Stomach (tissue), 9 donors: ENCODE results near the gene PPBP. TPM values are rescaled to one million over a fixed set of nuclear protein-coding genes. Genes with fewer than 3 reads are reported as not detected.
"Not testable (repeated sequence)": the region's sequence is repeated elsewhere in the genome, so short reads cannot be mapped to it uniquely, and the experiment has no call there.

Experiments
- DNase-seq, 2 donors: peaks; one replicate each; pipeline versions ENCODE4 v3.0.0 to v3.0.0-alpha.2; 2013 to 2019
- H3K27ac ChIP-seq, 5 donors: fragments of 200-600 bp in 4 of 5; sonication (generic) in 4 of 5; one replicate each; pipeline ENCODE4 v1.5.1; 2013 to 2019; ENCODE audit warnings: mild to moderate bottlenecking in 1 of 5, moderate library complexity in 1 of 5
- H3K27me3 ChIP-seq, 3 donors: fragments of 200-600 bp; sonication (generic); one replicate each; pipeline ENCODE4 v1.5.1; 2017 to 2019; ENCODE audit warnings: mixed run types in 1 of 3
- H3K36me3 ChIP-seq, 4 donors: fragments of 200-600 bp; sonication (generic); 1 replicate in 3 of 4; 2 replicates in 1 of 4; pipeline ENCODE4 v1.5.1; 2016 to 2019
- H3K4me1 ChIP-seq, 4 donors: fragments of 200-600 bp; sonication (generic); one replicate each; pipeline ENCODE4 v1.5.1; 2016 to 2019
- H3K4me3 ChIP-seq, 4 donors: fragments of 200-600 bp; sonication (generic) in 3 of 4; one replicate each; pipeline ENCODE4 v1.5.1; 2016 to 2019; ENCODE audit warnings: mild to moderate bottlenecking in 1 of 4
- H3K9me3 ChIP-seq, 4 donors: fragments of 200-600 bp; sonication (generic); one replicate each; pipeline ENCODE4 v1.5.1; 2016 to 2019
- CTCF ChIP-seq, 7 experiments: fragments of 450-650 bp in 4 of 7; fragments of 200-600 bp in 3 of 7; sonication (generic) in 3 of 7; IDR thresholded peaks; one replicate each; pipeline ENCODE4 v1.5.1; 2016 to 2019; ENCODE audit warnings: antibody characterized with exemption in 7 of 7, control low read depth in 2 of 7, mild to moderate bottlenecking in 1 of 7
- EP300 ChIP-seq: sonication (generic); formaldehyde crosslinking; IDR thresholded peaks from one replicate; pipeline ENCODE4 v1.6.1; 2017; ENCODE audit warnings: antibody characterized with exemption
- POLR2A ChIP-seq, 4 donors: fragments of 450-650 bp; IDR thresholded peaks; one replicate each; pipeline ENCODE4 v1.6.1; 2016; ENCODE audit warnings: antibody characterized with exemption in 4 of 4, control low read depth in 2 of 4, mild to moderate bottlenecking in 1 of 4, moderate library complexity in 1 of 4
- POLR2AphosphoS5 ChIP-seq, 3 donors: sonication (generic); formaldehyde crosslinking; IDR thresholded peaks; one replicate each; pipeline ENCODE4 v1.6.1; 2016; ENCODE audit warnings: antibody characterized with exemption in 3 of 3
- WGBS, 5 donors: extraction: QIAGEN DNeasy Blood & Tissue Kit in 3 of 5; methylation state at CpG; one replicate each; pipeline versions ENCODE4 v1.1.5 to v1.1.7; 2013 to 2018; 5-methylcytosine and 5-hydroxymethylcytosine counted together
- intact Hi-C: fragments of 100-400 bp; cut with DNase I; formaldehyde crosslinking; loops from one replicate; pipeline ENCODE4 v1.15.1; 2023; ENCODE audit warnings: low total_unique reads
- polyA plus RNA-seq, 3 donors: library from polyadenylated mRNA; stranded (reverse); fragments of 200-250 nt; gene quantifications; one replicate each; pipeline ENCODE4 v1.2.3, GENCODE V29; 2013
- total RNA-seq, 5 donors: library from RNA; depleted of rRNA; stranded (reverse); fragments of >200 nt; gene quantifications; one replicate each; pipeline versions ENCODE4 v1.1.0 to v1.2.3, GENCODE V29; 2014 to 2016
- donor health status: healthy with polysubstance abuse.
- donor health status: Bipolar disorder and iron deficiency.
- donor health status: healthy.

Gene PPBP
- total and polyA plus RNA-seq, 8 donors: 2.4 to 6.6 TPM; not detected in 6

- intact Hi-C loops: no loop called here
- no peak overlapping the region for H3K27ac ChIP-seq
Observed at GRCh38 chr4:73964862-73965611, 23.0 kb downstream of the PPBP start.

DNA sequence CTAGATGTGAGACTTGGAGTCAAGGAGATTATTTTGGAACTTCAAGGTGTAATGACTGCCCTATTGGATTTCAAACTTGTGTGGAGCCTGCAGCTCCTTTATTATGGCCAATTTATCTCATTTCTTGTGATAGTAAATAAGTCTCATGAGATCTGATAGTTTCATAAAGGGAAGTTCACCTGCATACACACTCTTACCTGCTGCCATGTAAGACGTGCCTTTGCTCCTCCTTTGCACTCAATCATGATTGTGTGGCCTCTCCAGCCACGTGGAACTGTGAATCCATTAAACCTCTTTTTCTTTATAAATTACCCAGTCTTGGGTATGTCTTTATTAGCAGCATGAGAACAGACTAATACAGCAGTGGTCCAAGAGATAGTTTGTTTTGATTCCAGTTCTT is 25.3 kb downstream of the PPBP start:
- H3K9me3 ChIP-seq: peaks cover 0 to 9% (median 2%) of the 10 kb centered on the region in 4 donors
- no peak for TF ChIP-seq POLR2A (IDR thresholded peaks at IDR 0.05)
- TF ChIP-seq POLR2AphosphoS5 (IDR thresholded peaks at IDR 0.05): no peak
- no peak for TF ChIP-seq EP300
- no peak for TF ChIP-seq CTCF (IDR thresholded peaks at IDR 0.05)
- no peak overlapping the region for H3K27ac ChIP-seq
- H3K4me1 ChIP-seq: no peaks in the 10 kb centered on the region
- no peaks in the 10 kb centered on the region for H3K36me3 ChIP-seq
- intact Hi-C loops: no loop called here
- 66 to 80% (median 74%) methylated on average over 2 of the region's 2 CpGs for WGBS, 5 donors
- no peak for DNase-seq
- H3K4me3 ChIP-seq: no peak overlapping the region
- H3K27me3 ChIP-seq: no peaks in the 10 kb centered on the region

More at GRCh38 chr4:73964862-73965611, 23.0 kb downstream of the PPBP start:
- Histone ChIP-seq H3K36me3 (no peaks in the 10 kb centered on the region), H3K9me3 (peaks cover 0 to 13% (median 0%) of the 10 kb centered on the region in 4 donors), H3K27me3 (no peaks in the 10 kb centered on the region), H3K4me1 (no peaks in the 10 kb centered on the region), H3K4me3 (no peak overlapping the region)
- peak; percentile 46 to 64 for DNase-seq
- 34 to 47% (median 43%) methylated on average over 7 of the region's 7 CpGs for WGBS, 5 donors
- peak in 1 of 3 donors; percentile 11 for TF ChIP-seq POLR2AphosphoS5 (IDR thresholded peaks at IDR 0.05)
- no peak for TF ChIP-seq POLR2A (IDR thresholded peaks at IDR 0.05)
- peak in 5 of 7 experiments; percentile 17 to 63 (median 41) for TF ChIP-seq CTCF (IDR thresholded peaks at IDR 0.05)
- no peak for TF ChIP-seq EP300

GRCh38 chr4:73959041-73959440 is 28.9 kb downstream of the PPBP start:
- H3K4me1 ChIP-seq, H3K27ac ChIP-seq, intact Hi-C loops, H3K27me3 ChIP-seq, H3K4me3 ChIP-seq, DNase-seq, H3K36me3 ChIP-seq: not testable (repeated sequence)
- 90 to 98% (median 91%) methylated on average over 1 of the region's 1 CpG for WGBS, 5 donors
- peaks cover 0 to 22% (median 2%) of the 10 kb centered on the region in 4 donors for H3K9me3 ChIP-seq

DNA sequence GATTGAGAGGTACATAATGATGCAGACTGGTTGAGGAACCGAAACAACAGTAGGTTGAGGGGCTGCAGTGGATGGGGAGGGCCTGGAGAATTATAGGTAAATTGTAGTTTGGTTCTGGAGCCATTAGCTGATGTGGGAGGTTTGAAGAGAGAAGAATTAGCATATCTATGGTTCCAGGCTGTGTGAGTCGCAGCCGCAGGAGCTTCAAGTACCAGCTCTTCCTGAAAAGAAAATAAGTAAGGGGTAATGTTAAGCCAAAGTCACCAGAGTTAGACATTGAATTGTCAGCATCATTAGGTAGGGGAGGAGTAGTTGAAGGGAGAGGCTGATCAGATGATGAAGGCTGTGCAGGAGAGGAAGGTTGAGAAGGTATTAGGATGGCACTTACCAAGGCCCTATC is 35.6 kb downstream of the PPBP start:
- Histone ChIP-seq H3K4me1 (peaks cover 0 to 9% (median 7%) of the 10 kb centered on the region in 4 donors), H3K4me3 (no peak overlapping the region), H3K9me3 (peaks cover 0 to 13% (median 0%) of the 10 kb centered on the region in 4 donors), H3K36me3 (no peaks in the 10 kb centered on the region), H3K27ac (no peak overlapping the region), H3K27me3 (no peaks in the 10 kb centered on the region)
- intact Hi-C loops: no loop called here
- DNase-seq: no peak
- TF ChIP-seq POLR2A (IDR thresholded peaks at IDR 0.05) (no peak), EP300 (no peak), CTCF (IDR thresholded peaks at IDR 0.05) (no peak), POLR2AphosphoS5 (IDR thresholded peaks at IDR 0.05) (no peak)
- 92 to 98% (median 96%) methylated on average over 3 of the region's 3 CpGs for WGBS, 5 donors

DNA sequence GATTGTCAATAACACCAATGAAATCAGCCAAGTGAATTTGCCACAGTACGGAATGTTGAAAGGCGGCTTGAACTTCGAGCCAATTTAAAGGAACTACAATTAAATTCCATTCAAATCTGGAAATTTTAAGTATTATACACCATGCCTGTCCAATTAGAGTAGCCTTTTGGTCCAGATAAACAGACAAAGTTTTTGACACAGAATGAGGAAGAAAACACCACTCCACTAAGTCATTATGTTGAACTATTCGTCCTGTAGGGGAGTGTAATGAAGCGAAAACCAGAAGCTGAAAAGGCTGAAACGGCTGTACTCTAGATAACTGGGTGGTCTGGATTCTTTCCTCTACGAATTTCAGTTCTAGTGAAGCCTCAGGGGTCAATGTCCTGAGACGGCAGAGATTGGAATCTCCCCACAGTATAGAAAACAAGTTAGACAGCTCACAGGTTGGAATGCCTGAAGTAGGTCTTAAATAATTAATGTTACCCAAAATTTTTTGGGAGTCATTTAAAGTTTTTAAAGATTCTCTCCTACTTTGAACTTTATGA is 37.5 kb downstream of the PPBP start:
- H3K4me3 ChIP-seq, intact Hi-C loops, H3K36me3 ChIP-seq, H3K27me3 ChIP-seq, DNase-seq, H3K27ac ChIP-seq, H3K9me3 ChIP-seq: not testable (repeated sequence)
- WGBS, 5 donors: 69 to 84% (median 78%) methylated on average over 8 of the region's 8 CpGs
- H3K4me1 ChIP-seq: peaks cover 0 to 17% (median 9%) of the 10 kb centered on the region in 4 donors
